ENCODE measurements around the gene YIF1A. TPM values are rescaled to one million over a fixed set of nuclear protein-coding genes. Genes with fewer than 3 reads are reported as not detected.
A peak's percentile ranks its signal among the peaks of the same experiment; 100 is the strongest.
"Not testable (repeated sequence)": the region's sequence is repeated elsewhere in the genome, so short reads cannot be mapped to it uniquely, and the experiment has no call there.

YIF1A gene
- total RNA-seq, 1 donor from 2014 or later = 146 TPM

- TF ChIP-seq, protein P1, sequence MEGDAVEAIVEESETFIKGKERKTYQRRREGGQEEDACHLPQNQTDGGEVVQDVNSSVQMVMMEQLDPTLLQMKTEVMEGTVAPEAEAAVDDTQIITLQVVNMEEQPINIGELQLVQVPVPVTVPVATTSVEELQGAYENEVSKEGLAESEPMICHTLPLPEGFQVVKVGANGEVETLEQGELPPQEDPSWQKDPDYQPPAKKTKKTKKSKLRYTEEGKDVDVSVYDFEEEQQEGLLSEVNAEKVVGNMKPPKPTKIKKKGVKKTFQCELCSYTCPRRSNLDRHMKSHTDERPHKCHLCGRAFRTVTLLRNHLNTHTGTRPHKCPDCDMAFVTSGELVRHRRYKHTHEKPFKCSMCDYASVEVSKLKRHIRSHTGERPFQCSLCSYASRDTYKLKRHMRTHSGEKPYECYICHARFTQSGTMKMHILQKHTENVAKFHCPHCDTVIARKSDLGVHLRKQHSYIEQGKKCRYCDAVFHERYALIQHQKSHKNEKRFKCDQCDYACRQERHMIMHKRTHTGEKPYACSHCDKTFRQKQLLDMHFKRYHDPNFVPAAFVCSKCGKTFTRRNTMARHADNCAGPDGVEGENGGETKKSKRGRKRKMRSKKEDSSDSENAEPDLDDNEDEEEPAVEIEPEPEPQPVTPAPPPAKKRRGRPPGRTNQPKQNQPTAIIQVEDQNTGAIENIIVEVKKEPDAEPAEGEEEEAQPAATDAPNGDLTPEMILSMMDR (IDR thresholded peaks at IDR 0.05) = peak; percentile 58
- peak overlapping the region; percentile 78 for H3K4me3 Mint-ChIP-seq (ENCODE audit: unreplicated experiment)
- DNase-seq (ENCODE audit: extremely low spot score, unreplicated experiment) = no peak
- H3K27ac Mint-ChIP-seq (ENCODE audit: unreplicated experiment) = peak overlapping the region; percentile 98
- H3K27me3 Mint-ChIP-seq (ENCODE audit: unreplicated experiment) = peaks cover 3% of the 10 kb centered on the region
- H3K4me1 Mint-ChIP-seq (ENCODE audit: unreplicated experiment) = peaks cover 47% of the 10 kb centered on the region
- no peaks in the 10 kb centered on the region for H3K36me3 Mint-ChIP-seq (ENCODE audit: unreplicated experiment)
- no peaks in the 10 kb centered on the region for H3K9me3 Mint-ChIP-seq (ENCODE audit: unreplicated experiment)
Observed at GRCh38 chr11:66313321-66314185, 24.6 kb upstream of the YIF1A start.

GRCh38 chr11:66312549-66313320 lies 23.8 kb upstream of the YIF1A start:
- Mint-ChIP-seq H3K27me3 (ENCODE audit: unreplicated experiment) (peaks cover 3% of the 10 kb centered on the region), H3K4me3 (ENCODE audit: unreplicated experiment) (peak overlapping the region; percentile 87), H3K9me3 (ENCODE audit: unreplicated experiment) (no peaks in the 10 kb centered on the region), H3K27ac (ENCODE audit: unreplicated experiment) (peak overlapping the region; percentile 98), H3K4me1 (ENCODE audit: unreplicated experiment) (peaks cover 39% of the 10 kb centered on the region), H3K36me3 (ENCODE audit: unreplicated experiment) (no peaks in the 10 kb centered on the region)
- TF ChIP-seq, protein P1 (IDR thresholded peaks at IDR 0.05) = no peak
- DNase-seq (ENCODE audit: extremely low spot score, unreplicated experiment) = peak; percentile 100

GRCh38 chr11:66311965-66312548 lies 23.1 kb upstream of the YIF1A start:
- H3K9me3 Mint-ChIP-seq (ENCODE audit: unreplicated experiment) = no peaks in the 10 kb centered on the region
- H3K4me3 Mint-ChIP-seq (ENCODE audit: unreplicated experiment) = peak overlapping the region; percentile 87
- peak overlapping the region; percentile 98 for H3K27ac Mint-ChIP-seq (ENCODE audit: unreplicated experiment)
- peaks cover 6% of the 10 kb centered on the region for H3K27me3 Mint-ChIP-seq (ENCODE audit: unreplicated experiment)
- peaks cover 33% of the 10 kb centered on the region for H3K4me1 Mint-ChIP-seq (ENCODE audit: unreplicated experiment)
- TF ChIP-seq, protein P1 (IDR thresholded peaks at IDR 0.05) = peak; percentile 99
- DNase-seq (ENCODE audit: extremely low spot score, unreplicated experiment) = peak; percentile 95
- H3K36me3 Mint-ChIP-seq (ENCODE audit: unreplicated experiment) = no peaks in the 10 kb centered on the region

DNA sequence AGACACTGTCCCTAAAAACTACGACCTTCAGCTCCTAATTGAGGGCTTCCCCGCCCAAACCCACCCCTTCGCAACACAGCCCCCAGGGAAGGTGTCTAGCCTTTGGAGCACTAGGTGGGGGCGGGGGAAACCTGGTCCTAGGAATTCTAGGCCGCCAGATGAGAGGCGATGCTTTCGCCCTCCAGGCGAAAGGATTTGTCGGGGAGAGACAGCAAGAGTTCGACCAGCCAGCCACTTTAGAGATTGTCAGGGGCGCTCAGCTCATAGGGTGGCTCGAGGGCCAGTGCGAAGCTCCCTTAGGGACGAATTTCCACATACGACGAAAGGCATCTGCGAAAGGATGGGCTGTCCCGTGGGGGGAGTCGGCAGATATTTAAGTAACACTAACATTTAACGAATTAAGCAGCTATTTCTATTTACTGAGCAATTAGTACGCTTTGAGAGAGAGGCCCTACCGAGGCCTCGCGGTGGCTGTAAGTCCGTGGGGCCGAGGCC lies 22.6 kb upstream of the YIF1A start:
- TF ChIP-seq, protein P1 (IDR thresholded peaks at IDR 0.05) = no peak
- H3K4me3 Mint-ChIP-seq (ENCODE audit: unreplicated experiment) = peak overlapping the region; percentile 87
- no peak for DNase-seq (ENCODE audit: extremely low spot score, unreplicated experiment)
- H3K27me3 Mint-ChIP-seq (ENCODE audit: unreplicated experiment) = peaks cover 6% of the 10 kb centered on the region
- H3K27ac Mint-ChIP-seq (ENCODE audit: unreplicated experiment) = peak overlapping the region; percentile 98
- no peaks in the 10 kb centered on the region for H3K9me3 Mint-ChIP-seq (ENCODE audit: unreplicated experiment)
- no peaks in the 10 kb centered on the region for H3K36me3 Mint-ChIP-seq (ENCODE audit: unreplicated experiment)
- peaks cover 32% of the 10 kb centered on the region for H3K4me1 Mint-ChIP-seq (ENCODE audit: unreplicated experiment)

- DNase-seq (ENCODE audit: extremely low spot score, unreplicated experiment); H3K4me3 Mint-ChIP-seq (ENCODE audit: unreplicated experiment); H3K27ac Mint-ChIP-seq (ENCODE audit: unreplicated experiment); H3K36me3 Mint-ChIP-seq (ENCODE audit: unreplicated experiment); H3K27me3 Mint-ChIP-seq (ENCODE audit: unreplicated experiment); H3K9me3 Mint-ChIP-seq (ENCODE audit: unreplicated experiment): not testable (repeated sequence)
- peaks cover 28% of the 10 kb centered on the region for H3K4me1 Mint-ChIP-seq (ENCODE audit: unreplicated experiment)
Observed at GRCh38 chr11:66310803-66311440, 22.0 kb upstream of the YIF1A start.
